Type B pancreatic cell (in vitro differentiated cells): ENCODE results near the gene MAP3K9. TPM values are rescaled to one million over a fixed set of nuclear protein-coding genes. Genes with fewer than 3 reads are reported as not detected.

ENCODE experiments used
- DNase-seq: peaks from one replicate; pipeline ENCODE4 v3.0.0; 2021; ENCODE audit warnings: mixed read lengths; ENCODE audit not compliant: unreplicated experiment; ENCODE audit errors: extremely low spot score
- H3K27ac Mint-ChIP-seq: 2 replicates; pipeline ENCODE4 v1.8.0; 2021; ENCODE audit warnings: mild to moderate bottlenecking, mixed read lengths
- H3K27me3 Mint-ChIP-seq: 2 replicates; pipeline ENCODE4 v1.8.0; 2021; ENCODE audit warnings: mixed read lengths
- H3K36me3 Mint-ChIP-seq: 2 replicates; pipeline ENCODE4 v1.8.0; 2021; ENCODE audit warnings: mixed read lengths
- H3K4me1 Mint-ChIP-seq: one replicate; pipeline ENCODE4 v1.8.0; 2021; ENCODE audit warnings: mixed read lengths; ENCODE audit not compliant: unreplicated experiment
- H3K4me3 Mint-ChIP-seq: 2 replicates; pipeline ENCODE4 v1.8.0; 2021; ENCODE audit warnings: mild to moderate bottlenecking, mixed read lengths
- H3K9me3 Mint-ChIP-seq: 2 replicates; pipeline ENCODE4 v1.8.0; 2021; ENCODE audit warnings: mixed read lengths
- total RNA-seq: library from RNA; stranded (reverse); gene quantifications from 2 replicates; pipeline ENCODE4 v1.2.1, GENCODE V29; 2021; ENCODE audit warnings: low replicate concordance
- TF ChIP-seq, protein P1 (sequence below): fragments of 200-600 bp; sonication (generic); conservative IDR thresholded peaks from 2 replicates; pipeline ENCODE4 v1.5.0; 2021; ENCODE audit warnings: antibody characterized with exemption, mild to moderate bottlenecking

MAP3K9 gene
- total RNA-seq, 1 donor from 2014 or later = 14.9 TPM

GRCh38 chr14:70847406-70848090, 38.2 kb upstream of the MAP3K9 start:
- Mint-ChIP-seq H3K4me3 (no peak overlapping the region), H3K4me1 (no peaks in the 10 kb centered on the region), H3K9me3 (no peaks in the 10 kb centered on the region), H3K27me3 (peaks cover 6% of the 10 kb centered on the region), H3K27ac (no peak overlapping the region), H3K36me3 (no peaks in the 10 kb centered on the region)
- TF ChIP-seq, protein P1, sequence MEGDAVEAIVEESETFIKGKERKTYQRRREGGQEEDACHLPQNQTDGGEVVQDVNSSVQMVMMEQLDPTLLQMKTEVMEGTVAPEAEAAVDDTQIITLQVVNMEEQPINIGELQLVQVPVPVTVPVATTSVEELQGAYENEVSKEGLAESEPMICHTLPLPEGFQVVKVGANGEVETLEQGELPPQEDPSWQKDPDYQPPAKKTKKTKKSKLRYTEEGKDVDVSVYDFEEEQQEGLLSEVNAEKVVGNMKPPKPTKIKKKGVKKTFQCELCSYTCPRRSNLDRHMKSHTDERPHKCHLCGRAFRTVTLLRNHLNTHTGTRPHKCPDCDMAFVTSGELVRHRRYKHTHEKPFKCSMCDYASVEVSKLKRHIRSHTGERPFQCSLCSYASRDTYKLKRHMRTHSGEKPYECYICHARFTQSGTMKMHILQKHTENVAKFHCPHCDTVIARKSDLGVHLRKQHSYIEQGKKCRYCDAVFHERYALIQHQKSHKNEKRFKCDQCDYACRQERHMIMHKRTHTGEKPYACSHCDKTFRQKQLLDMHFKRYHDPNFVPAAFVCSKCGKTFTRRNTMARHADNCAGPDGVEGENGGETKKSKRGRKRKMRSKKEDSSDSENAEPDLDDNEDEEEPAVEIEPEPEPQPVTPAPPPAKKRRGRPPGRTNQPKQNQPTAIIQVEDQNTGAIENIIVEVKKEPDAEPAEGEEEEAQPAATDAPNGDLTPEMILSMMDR = no peak
- no peak for DNase-seq

GRCh38 chr14:70845601-70846000, 36.3 kb upstream of the MAP3K9 start:
- Mint-ChIP-seq H3K4me1 (no peaks in the 10 kb centered on the region), H3K36me3 (no peaks in the 10 kb centered on the region), H3K27me3 (peaks cover 6% of the 10 kb centered on the region)

DNA sequence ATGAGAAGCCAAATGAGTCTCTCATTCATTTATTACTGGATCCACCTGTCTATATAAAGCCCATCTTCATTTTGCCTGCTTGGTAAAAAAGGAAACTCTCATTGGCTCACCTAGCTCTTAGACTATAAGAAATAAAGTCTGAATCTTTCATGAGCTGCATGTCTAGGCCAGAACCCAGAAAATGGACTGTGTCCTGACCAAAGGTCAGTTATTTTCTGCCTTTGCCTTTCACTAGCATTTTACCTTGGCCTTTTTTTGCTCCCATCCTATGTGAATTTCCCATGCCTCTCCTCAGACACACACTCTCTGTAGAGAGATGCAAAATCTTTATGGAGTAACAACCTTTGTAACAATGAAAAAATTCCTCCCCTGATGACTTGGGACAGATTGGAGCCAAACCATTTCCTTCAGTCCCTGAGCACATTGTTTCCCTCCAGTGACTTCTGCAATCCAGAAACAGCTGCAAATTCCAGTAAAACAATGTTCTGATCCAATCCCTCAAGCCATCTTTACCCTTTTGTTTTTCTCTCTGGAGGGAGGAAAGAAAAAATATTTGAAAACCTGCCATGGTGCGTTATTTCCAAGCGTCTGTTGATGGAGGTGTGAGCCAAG, 33.6 kb upstream of the MAP3K9 start:
- H3K9me3 Mint-ChIP-seq = no peaks in the 10 kb centered on the region
- no peaks in the 10 kb centered on the region for H3K4me1 Mint-ChIP-seq
- no peak for DNase-seq
- no peak overlapping the region for H3K4me3 Mint-ChIP-seq
- TF ChIP-seq, protein P1 = no peak
- no peaks in the 10 kb centered on the region for H3K36me3 Mint-ChIP-seq
- H3K27me3 Mint-ChIP-seq = peaks cover 3% of the 10 kb centered on the region
- no peak overlapping the region for H3K27ac Mint-ChIP-seq

More at GRCh38 chr14:70845601-70846000, 36.3 kb upstream of the MAP3K9 start:
- Mint-ChIP-seq H3K4me3 (no peak overlapping the region), H3K9me3 (no peaks in the 10 kb centered on the region), H3K27ac (no peak overlapping the region)
- DNase-seq = no peak
- TF ChIP-seq, protein P1 = no peak

GRCh38 chr14:70838076-70838475, 28.8 kb upstream of the MAP3K9 start:
- Mint-ChIP-seq H3K27me3 (no peaks in the 10 kb centered on the region), H3K27ac (no peak overlapping the region), H3K36me3 (no peaks in the 10 kb centered on the region), H3K4me1 (no peaks in the 10 kb centered on the region), H3K9me3 (peaks cover 3% of the 10 kb centered on the region), H3K4me3 (no peak overlapping the region)
- DNase-seq = no peak
- TF ChIP-seq, protein P1 = no peak

GRCh38 chr14:70836946-70837345, 27.6 kb upstream of the MAP3K9 start:
- no peaks in the 10 kb centered on the region for H3K27me3 Mint-ChIP-seq
- H3K27ac Mint-ChIP-seq = no peak overlapping the region
- H3K4me1 Mint-ChIP-seq = no peaks in the 10 kb centered on the region
- no peaks in the 10 kb centered on the region for H3K36me3 Mint-ChIP-seq
- no peak for DNase-seq
- no peak overlapping the region for H3K4me3 Mint-ChIP-seq
- H3K9me3 Mint-ChIP-seq = peaks cover 3% of the 10 kb centered on the region
- TF ChIP-seq, protein P1 = no peak
